COLO668 (cell line): ENCODE data around the gene LIPH.
"Not testable (repeated sequence)": the region's sequence is repeated elsewhere in the genome, so short reads cannot be mapped to it uniquely, and the experiment has no call there.

Experiments used
- DNase-seq: peaks from one replicate; lab custom pipeline; 2025; ENCODE audit not compliant: unreplicated experiment; lab: John Stamatoyannopoulos, UW

LIPH gene

DNA sequence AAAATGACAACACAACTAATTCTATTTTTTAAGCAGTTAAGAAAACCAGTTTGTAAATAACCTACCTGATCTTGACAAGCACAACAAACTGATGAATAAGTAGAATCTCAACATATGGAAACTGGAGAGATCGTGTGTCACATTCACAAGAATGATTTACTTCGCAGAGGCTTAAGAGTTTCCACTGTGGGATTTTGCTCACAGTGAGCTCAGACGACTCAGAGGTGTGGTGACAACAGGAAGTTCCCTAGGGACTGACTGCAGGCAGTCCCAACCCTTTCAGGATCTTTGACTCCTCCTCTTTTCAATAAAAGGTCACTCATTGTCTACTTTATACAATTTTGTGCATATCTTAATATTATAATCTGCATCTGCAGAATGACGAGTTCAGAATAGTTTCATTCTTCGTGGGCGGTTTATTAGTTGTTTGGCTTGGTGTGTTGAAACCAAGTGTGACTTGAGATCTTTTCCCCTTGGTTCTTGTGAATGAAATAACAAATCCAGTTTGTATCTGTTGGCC, at the start of gene LIPH:
LIPH (minus strand) TSS at position 231 of the 520 bp plus-strand sequence; CDS start at position 114, 117 bp downstream.
- DNase-seq = no peak

DNA sequence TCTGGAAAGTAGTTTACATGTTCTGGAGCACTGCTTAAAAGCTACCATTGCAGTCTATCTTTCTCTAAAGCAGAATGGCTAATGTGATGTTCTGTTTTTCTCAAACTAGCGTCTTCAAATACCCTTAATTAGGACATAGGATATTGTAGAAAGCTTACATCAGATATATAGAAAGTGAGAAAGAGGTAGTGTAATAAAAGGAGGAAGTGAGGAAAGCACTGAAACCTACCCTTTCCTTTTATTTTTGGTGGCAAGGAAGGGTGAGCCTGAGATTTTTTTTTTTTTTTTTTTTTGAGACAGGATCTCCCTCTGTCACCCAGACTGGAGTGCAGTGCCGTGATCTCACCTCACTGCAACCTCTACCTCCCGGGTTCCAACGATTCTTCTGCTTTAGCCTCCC, 43.1 kb upstream of the LIPH start:
- DNase-seq = no peak

DNA sequence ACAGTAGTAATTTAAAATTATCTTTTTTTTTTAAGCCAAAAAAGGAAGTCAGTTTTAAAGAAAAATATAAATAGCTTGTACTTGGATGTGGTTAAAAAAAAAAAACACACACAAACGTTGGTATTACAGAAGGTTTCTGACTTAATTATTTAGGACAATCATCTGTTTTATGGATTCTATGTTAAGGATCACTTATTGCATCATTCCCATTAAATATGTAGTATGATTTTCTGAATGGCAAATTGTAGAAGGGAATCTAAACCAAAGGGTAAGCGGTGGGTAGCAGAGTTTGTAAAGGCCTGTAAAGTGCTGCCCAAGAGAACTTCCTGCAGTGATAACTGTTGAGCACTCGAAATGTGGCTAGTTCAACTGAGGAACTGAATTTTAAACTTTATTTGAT, 41.7 kb upstream of the LIPH start:
- DNase-seq = no peak

DNA sequence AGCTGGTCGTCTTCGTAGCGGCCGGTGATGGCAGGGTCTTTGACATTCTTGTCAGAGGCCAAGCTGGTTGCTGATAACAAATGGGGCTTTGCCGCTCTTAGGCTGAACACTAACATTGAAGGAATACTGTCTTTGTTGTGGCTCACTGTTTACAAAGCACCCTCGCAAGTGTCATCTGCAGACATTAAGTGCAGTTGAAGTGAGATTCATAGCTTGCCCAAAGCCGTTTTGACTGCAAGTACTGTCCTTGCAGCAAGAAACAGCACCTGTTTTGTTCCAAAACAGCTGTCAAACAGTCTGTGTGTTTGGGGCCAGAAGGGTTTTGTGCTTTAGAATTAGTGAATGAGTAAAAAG, 34.3 kb upstream of the LIPH start:
- DNase-seq = no peak

DNA sequence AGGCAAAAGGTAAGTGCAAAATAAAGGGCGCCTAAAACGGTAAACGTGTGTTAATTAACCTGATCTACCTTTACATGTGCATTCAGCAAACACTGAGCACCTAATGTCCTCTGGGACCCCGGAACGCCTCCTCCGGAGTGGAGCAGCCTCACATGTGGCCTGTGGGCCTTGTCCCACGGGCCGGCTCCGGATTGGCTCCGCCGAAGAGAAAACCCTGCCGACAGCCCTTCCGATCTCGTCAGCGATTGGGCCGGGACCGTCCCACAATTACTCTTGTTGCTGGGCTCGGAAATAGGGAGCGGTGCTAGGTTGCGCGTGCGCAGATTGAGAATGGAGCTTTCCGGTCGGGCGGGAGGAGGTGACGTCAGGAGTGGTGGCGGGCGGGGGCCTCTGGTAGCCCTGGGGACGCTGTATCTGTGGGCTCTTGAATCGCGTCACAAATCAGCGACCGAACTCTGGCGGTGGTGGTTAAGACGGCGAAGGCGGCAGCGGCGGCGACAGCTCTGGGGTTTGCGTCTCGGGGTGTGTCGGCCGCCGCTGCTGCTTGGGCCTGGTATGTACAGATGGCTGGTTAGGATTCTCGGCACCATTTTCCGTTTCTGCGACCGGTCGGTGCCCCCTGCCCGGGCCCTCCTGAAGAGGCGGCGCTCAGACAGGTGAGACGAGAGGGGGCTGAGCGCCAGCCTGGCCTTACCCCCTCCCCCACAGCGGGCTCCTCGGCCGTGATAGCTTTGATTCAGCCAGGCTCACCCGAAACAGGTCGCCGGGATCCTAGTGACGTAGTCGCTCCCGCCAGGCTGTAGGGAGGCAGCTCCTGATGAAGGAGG, 33.7 kb upstream of the LIPH start, which contains the start of gene SENP2:
SENP2 (plus strand) TSS at position 437 of the 827 bp plus-strand sequence; CDS start at position 556, 119 bp downstream.
- peak; percentile 96 for DNase-seq

DNA sequence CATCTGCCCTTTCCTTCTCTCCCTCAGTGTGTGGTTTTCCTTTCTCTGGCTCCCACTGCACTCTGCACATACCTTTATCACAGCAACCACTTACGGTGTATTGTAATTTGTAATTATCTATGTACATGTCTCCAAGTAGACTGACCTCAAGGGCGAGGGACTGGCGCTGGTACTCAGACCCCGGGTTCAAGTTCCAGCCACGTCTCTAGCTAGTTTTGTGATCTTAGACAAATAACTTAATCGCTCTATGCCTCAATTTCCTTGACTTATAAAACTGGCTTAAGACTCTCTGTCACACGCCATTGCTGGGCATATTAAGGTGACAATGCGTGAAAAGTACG, 33.1 kb upstream of the LIPH start:
- DNase-seq = no peak

DNA sequence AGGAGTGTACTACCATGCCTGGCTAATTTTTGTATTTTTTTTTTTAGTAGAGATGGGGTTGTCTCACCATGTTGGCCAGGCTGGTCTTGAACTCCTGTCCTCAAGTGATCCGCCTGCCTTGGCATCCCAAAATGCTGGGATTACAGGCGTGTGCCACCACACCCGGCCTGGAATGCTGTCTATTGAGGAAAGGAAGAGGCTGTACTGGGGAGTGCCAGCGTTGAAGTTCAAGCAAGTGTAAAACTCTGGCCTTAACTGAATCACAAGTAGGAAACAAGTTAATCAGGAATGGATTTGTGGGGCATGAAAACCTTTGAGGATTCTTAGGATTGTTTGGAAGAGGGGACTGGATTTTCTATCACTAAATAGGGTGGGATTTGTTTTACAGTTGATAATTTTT, 32.3 kb upstream of the LIPH start:
- DNase-seq = no peak

DNA sequence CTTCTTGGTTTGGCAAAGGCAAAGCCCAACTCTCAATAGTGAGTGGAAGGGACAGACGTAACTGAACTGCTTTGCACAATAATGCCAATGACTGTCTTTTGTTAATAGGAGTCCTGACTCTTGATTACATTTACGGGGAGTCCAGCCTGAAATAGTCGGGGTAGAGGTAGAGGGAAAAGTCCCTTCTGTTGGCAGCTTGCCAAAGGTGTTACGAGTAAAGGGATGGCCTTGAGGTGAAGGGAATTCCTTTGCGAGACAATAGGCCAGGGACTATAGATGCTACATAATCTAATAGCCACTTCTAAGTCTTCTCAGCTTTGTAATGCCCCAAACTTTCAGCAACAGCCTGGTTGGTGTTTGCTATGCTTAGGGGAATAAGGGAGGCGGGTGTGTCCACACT, 31.5 kb upstream of the LIPH start:
- DNase-seq = no peak

DNA sequence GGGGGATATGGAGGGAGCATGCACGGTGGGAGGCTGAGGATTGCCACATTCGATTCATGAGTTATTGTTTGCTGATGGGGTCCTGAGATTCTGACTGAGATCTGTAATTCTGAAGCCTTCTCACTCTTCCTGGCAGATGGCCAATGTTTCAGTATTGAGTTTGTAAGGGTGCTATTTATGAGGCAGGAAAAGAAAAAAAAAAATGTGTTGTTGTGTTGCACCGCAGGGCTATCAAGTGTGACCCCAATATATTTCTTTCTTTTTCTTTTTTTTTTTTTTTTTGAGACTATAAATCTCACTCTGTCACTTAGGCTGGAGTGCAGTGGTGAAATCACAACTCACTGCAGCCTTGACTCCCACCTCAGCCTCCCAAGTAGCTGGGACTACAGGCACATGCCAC, 30.5 kb upstream of the LIPH start:
- DNase-seq = no peak

DNA sequence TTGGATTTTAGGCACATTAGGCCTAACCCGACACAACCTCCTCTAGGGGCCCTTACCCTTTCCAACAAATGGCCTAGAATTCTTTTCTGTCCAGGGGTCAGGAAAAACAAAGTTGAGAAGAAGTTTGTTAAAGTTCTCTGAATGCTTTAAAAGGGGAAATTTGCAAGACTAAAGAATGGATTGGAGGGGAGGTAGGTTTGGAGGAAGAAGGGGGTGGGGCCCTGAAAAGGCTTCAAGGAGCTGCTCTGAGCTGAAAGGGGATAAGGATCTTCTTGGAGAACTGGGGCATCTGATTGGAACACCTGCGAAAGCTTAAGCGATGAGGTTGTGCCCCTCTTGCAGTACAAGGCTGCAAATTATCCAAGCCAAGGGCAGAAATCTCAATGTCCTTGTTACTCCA, 29.8 kb upstream of the LIPH start:
- DNase-seq = no peak

DNA sequence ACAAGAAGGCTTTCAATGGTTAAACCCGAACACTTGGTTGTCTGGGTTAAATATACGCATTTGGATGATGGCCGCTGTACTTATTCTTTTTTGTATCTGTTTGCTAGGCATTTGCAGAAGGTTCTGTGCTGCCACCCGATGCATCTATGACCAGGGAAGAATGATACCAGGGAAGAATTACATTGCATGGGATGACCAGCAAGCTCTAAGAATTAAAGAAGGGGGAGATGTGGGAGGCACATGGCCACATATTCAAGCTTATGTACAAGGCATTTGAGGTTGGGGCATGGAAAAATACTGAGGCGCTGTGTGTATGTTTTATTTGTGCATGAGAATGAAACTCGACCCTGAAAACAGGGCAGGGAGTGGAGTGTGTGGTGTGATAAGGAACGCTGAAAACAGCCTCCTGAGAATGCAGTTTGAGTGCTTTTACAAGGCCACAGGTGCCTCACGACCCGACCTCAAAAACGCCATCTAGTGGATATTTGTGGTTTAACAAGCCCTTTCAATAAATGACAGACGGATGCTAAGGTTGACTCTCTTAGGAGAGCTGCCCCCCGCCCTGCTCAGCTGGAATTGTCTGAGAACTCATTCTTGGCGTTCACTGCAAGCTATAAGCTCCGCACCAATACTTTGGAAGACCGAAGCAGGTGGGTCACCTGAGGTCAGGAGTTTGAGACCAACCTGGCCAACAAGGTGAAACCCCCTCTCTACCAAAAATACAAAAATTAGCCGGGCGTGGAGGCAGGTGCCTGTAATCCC, 22.9 kb upstream of the LIPH start:
- DNase-seq = peak; percentile 20

DNA sequence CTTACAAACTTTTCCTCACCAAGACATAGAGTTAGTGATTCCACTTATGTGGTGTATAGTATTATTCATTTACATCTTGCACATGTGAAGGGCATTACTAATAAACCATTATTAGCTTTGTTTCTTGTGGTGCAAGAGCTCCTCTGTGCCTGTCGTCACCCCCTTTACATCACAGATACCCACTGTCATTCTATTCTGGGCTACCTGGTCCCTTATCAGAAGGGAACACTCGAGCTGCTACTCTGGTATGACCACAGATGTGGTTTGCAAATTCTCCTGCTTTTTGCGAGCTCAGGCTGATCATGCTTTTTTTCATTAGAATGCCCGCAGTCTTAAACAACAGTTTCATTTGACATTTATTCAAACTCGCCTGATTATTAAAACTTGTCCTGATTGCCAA, 19.8 kb upstream of the LIPH start:
- DNase-seq = no peak

DNA sequence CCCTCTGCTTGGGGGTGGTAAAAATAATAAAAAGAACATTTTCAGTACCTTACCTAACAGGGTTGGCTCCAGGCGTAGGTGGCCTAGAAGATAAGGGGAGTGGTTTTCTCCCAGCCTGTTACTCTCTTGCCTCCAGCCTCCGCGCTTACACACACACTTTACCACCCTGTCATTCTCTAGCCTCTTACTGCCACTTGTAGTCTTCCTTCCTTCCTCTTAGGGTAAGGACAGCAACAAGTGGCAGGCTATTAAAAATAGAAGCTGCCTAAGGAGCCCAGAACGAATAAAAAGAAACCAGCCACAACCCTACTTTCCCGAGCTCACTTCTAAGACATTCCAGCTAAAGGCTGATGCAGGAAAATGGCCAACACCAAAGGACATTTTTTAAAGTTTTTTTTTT, 9.6 kb upstream of the LIPH start:
- DNase-seq = no peak

DNA sequence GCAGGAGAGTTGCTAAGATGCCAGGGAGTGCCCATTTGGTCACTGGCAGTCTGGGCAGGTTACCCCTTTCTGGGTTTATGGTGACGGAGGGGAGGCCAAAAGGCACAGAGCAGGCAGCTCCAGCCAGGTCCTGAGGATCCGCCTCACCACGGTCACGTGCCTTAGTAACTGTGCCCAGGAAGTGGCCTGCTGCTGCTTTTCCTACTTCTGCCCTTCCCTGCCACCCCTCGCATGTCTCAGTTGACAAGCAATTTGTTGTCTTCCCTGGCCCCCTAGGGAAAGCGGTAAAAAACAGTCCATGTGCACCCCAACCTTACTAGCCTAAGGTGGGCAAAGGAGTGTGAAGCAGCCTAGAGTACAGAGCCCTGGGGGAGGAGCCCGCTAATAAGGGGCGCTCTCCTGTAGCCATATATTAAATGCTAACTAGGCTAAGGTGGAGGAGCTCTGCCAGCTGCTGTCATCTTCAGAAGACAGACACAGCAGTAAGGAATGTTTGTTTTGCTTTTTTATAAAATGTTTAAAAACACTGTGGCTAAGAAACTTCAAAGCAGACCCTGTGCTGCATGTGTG, 9.1 kb upstream of the LIPH start:
- no peak for DNase-seq

DNA sequence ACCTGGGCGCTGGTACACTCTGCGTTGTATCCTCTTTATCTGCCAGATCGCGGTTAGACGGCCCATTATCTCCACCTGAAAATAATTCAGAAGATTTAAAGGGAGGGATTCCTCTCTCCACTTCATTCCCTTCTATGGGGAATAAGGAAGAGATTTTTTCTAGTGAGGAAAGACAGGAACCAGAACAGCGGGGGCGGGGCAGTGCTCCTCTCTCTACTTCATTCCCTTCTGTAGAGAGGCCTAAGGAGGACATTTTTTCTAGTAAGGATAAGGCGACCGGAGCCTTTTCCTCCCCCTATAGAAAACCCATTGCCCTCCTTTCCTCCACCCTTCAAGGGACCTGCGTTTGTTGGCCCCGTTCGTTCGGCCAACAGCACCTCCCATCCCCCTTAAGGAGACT, 8.3 kb upstream of the LIPH start:
- DNase-seq = no peak

DNA sequence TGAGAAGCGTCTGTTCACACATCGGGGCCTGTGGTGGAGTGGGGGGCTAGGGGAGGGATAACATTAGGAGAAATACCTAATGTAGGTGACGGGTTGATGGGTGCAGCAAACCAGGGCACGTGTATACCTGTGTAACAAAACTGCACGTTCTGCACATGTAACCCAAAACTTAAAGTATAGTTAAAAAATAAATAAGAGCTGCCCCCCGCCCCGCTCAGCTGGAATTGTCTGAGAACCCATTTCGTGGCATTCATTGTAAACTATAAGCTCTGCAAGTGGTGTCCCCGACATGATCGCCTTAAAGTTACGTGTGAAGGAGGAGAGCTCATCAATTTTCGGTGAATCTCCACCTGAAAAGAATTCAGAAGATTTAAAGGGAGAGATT, 7.3 kb upstream of the LIPH start:
- no peak for DNase-seq

DNA sequence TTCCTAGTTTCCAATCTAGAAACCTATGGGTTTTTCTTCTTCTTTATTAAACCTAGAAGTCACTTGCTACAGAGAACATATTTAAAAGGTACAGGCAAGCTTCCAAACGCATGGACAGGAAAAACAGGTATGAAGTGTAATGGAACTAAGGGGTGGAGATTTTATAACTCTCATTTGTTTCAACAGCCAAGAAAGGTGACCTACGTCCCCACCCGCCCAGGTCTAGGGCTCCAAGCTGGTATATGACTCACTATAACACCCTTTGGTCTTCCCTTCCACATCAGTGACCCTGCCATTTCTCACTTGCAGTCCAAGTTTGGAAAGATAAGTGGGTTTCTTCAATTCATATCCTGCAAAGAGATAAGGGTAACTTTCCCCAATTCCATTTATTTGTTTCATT, 6.0 kb upstream of the LIPH start:
- DNase-seq = no peak

DNA sequence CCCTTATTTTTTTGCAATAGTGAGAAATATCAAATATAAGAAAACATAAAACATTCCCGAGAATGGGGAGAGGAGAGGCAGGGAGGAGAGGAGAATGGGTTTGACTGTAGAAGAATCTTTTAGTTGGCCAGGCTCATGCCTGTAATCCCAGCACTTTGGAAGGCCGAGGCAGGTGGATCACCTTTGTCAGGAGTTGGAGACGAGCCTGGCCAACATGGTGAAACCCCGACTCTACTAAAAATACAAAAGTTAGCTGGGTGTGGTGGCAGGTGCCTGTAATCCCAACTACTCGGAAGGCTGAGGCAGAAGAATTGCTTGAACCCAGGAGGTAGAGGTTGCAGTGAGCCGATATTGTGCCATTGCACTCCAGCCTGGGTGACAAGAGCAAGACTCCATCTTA, 4.3 kb upstream of the LIPH start:
- not testable (repeated sequence) for DNase-seq

DNA sequence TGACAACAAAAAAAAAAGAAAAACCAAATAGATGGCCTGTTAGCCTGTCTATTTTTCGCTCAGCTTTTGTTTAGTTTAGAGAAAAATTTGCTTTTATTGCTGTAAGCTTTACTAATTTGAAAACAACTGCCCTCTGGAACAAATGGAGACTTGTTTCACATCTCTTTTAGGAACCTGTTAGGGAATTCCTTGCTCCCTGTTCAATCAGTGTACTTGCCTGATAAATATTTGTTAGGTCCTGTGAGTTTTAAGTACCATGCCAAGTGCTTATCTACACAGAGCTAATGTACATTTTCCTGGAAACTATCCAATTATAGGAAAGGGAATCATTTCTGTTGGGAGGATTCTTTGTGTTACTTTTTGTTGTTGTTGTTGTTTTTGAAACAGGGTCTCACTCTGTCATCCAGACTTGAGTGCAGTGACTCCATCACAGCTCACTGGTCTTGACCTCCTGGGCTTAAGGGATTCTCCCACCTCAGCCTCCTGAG, 3.5 kb upstream of the LIPH start:
- DNase-seq = no peak

DNA sequence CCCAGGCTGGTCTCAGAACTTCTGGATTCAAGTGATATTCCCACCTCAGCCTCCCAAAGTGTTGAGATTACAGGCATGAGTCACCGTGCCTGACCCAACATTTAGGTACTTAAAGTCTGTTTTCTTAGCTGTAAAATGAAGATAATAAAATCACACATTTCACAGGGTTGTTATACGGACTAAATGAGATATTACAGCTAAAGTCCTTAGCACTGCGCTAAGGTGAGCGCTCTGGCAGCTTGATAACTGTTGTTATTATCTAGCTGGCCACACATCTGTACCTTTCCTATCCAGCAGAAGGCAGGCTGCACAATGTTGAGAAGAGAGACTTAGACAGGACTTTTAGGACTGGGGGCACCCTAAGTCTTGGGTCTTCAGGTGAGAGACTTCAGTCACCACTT, 2.7 kb upstream of the LIPH start:
- DNase-seq = no peak

DNA sequence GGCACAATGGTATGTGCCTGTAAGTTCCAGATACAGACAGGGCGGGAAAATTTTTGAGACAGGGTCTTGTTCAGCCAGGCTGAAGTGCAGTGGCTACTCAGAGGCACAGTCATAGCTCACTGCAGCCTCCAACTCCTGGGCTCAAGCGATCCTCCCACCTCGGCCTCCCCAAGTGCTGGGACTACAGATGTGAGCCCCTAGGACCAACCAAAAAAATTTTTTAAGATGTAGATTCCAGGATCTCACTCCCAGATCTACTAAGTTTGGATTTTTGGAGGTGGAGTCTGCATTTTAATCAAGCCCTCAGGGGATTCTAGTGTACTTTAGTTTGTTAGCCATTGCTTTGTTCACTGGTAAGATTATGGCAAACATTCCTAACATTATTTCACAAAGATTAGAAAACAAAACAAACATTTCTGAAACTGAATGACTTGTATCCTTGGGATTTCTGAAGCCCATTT, 2.7 kb downstream of the LIPH start:
- no peak for DNase-seq

DNA sequence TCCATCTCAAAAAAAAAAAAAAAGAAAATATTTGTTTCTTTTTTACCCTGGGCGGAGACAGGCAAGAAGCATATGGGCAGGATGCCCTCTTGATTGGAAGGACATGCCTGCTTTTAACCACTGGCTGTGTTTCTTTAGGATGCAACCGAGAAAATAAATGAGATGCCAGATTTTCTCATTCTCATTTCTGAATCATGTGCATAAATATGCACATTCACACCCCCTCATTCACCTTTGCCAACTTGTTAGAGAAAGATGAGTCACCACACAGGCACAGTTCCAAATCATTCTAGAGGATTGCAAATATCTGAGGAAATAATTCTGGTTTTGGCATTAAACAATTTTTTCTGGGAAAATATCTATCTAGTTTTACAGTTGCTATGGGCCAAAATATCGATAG, 3.3 kb downstream of the LIPH start:
- no peak for DNase-seq
